ENCODE measurements around the gene MAU2.

DNA sequence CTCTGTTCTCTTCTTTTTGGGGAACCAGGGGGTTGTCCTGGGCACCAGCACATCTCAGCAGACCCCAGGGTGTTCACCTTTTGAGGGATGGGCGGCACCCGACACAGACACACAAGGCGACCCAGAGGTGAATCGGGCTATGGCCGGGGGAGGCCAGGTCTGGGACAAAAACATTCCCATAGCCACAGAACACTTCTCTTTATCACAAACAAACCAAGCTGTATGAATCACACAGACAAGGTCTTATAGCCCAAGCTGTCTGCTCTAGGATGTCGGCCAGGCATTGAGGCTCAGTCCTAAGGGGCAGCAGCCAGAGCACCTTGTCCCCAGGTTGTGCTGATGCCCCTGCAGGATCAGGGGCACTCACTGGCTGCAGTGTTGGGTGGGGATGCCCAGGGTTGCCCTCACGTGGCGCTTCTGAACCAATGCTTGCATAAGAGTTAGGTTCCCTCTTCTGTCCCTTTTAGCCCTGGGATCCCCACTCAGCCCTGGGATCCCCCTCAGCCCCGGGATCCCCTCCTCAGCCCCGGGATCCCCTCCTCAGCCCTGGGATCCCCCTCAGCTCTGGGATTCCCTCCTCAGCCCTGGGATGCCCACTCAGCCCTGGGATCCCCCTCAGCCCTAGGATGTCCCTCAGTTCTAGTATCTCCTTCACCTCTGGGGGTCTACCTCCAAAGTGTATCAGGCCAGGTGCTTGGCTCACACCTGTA, 26.9 kb downstream of the MAU2 start:
- TF ChIP-seq MAX (IDR thresholded peaks at IDR 0.05), result no peak
- TF ChIP-seq NFIC (IDR thresholded peaks at IDR 0.05), result no peak
- TF ChIP-seq TAF1 (IDR thresholded peaks at IDR 0.05; ENCODE audit: low read depth), result no peak
- TF ChIP-seq FOXM1 (IDR thresholded peaks at IDR 0.05; ENCODE audit: borderline replicate concordance, low read depth), result no peak
- no peak for TF ChIP-seq EP300 (IDR thresholded peaks at IDR 0.05; ENCODE audit: borderline replicate concordance)
- no peak for TF ChIP-seq YY1 (IDR thresholded peaks at IDR 0.05; ENCODE audit: low read depth)
- TF ChIP-seq ZBTB7A (IDR thresholded peaks at IDR 0.05; ENCODE audit: low read depth), result no peak
- TF ChIP-seq RAD21 (IDR thresholded peaks at IDR 0.05; ENCODE audit: low read depth), result no peak
- TF ChIP-seq EGR1 (IDR thresholded peaks at IDR 0.05), result no peak

All from Ishikawa (cell line).